OCI-LY1 (cell line): Measurements from ENCODE around the gene SAP30BP.

Source experiments
- CTCF ChIP-seq: fragments of 200-600 bp; sonication (generic), shearing (Covaris generic); IDR thresholded peaks from 2 replicates; pipeline ENCODE4 v1.5.1; 2017; ENCODE audit warnings: mild to moderate bottlenecking, antibody characterized with exemption, low read length, moderate library complexity, mixed read lengths
- EZH2 ChIP-seq: fragments of 200-600 bp; sonication (generic), shearing (Covaris generic); IDR thresholded peaks from 2 replicates; pipeline ENCODE4 v1.8.0; 2017; ENCODE audit warnings: borderline replicate concordance, mixed run types, mild to moderate bottlenecking, antibody characterized with exemption, low read length, moderate library complexity, mixed read lengths

DNA sequence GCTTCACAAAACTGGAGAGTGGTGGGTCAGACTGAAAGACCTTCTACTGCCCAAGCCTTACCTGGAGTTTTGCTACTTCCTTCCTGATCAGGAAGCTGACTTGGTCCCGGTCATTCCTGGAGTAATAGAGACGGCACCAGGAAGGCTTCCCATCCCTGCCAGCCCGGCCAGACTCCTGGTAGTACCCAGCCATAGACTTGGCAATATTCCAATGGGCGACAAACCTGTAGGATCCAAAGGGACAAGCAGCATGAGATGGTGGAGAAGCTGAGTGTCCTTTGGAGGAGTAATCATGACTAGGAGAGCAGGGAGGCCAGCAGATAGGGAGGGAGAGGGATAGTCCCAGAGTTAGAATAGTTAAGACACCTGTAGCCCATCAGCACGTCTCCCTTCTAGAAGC, 8.9 kb upstream of the SAP30BP start:
- TF ChIP-seq CTCF (no peak), EZH2 (no peak)
